HG03045 (cell line): ENCODE data around the gene P3H4.

ENCODE experiments used
- ATAC-seq: cut with Tn5 transposase; IDR thresholded peaks from one replicate; pipeline ENCODE4 v1.9.1; 2021; ENCODE audit warnings: mild to moderate bottlenecking, moderate library complexity; ENCODE audit not compliant: unreplicated experiment

Gene P3H4

GRCh38 chr17:41822216-41823140, 10.7 kb upstream of the P3H4 start:
- ATAC-seq: no peak

- ATAC-seq: no peak
Observed at GRCh38 chr17:41821776-41822175, 10.0 kb upstream of the P3H4 start.

GRCh38 chr17:41818024-41818423, 6.3 kb upstream of the P3H4 start:
- no peak for ATAC-seq

GRCh38 chr17:41816637-41817320, 5.0 kb upstream of the P3H4 start:
- ATAC-seq: no peak

- ATAC-seq: no peak
Observed at GRCh38 chr17:41814195-41814594, 2.4 kb upstream of the P3H4 start.

- ATAC-seq: no peak
Observed at GRCh38 chr17:41813699-41814124, 2.0 kb upstream of the P3H4 start.

GRCh38 chr17:41813152-41813680, 1.5 kb upstream of the P3H4 start:
- ATAC-seq: no peak

- ATAC-seq: no peak
Observed at GRCh38 chr17:41812381-41813151, 817 bp upstream of the P3H4 start, which contains the start of gene FKBP10. FKBP10 (plus strand) TSS chr17:41813004; CDS start chr17:41813035, 31 bp downstream.

GRCh38 chr17:41810659-41811548, 845 bp downstream of the P3H4 start:
- no peak for ATAC-seq

- no peak for ATAC-seq
Observed at GRCh38 chr17:41806685-41807445, 4.9 kb downstream of the P3H4 start.

GRCh38 chr17:41803049-41804020, 8.4 kb downstream of the P3H4 start:
- no peak for ATAC-seq

- ATAC-seq: no peak
Observed at GRCh38 chr17:41801374-41802271, 10.1 kb downstream of the P3H4 start.

- no peak for ATAC-seq
Observed at GRCh38 chr17:41800601-41801373, 11.0 kb downstream of the P3H4 start.

- ATAC-seq: no peak
Observed at GRCh38 chr17:41799366-41799765, 12.4 kb downstream of the P3H4 start.

GRCh38 chr17:41797377-41797776, 14.4 kb downstream of the P3H4 start:
- no peak for ATAC-seq
